ENCODE results near the gene SPTBN2.

- TF ChIP-seq RFX5 (IDR thresholded peaks at IDR 0.05), result no peak
- TF ChIP-seq EP300 (IDR thresholded peaks at IDR 0.05), result no peak
- TF ChIP-seq CTCF (IDR thresholded peaks at IDR 0.05), result no peak
- no peak for TF ChIP-seq CHD2 (IDR thresholded peaks at IDR 0.05; ENCODE audit: low read length, partially characterized antibody)
- no peak for TF ChIP-seq USF2 (IDR thresholded peaks at IDR 0.05)
These were observed 14.4 kb upstream of the SPTBN2 start for GRCh38 chr11:66743271-66743968.
